Measurements from ENCODE around the gene PPP2R5C. TPM values are rescaled to one million over a fixed set of nuclear protein-coding genes. Genes with fewer than 3 reads are reported as not detected.

The PPP2R5C gene
- total RNA-seq, 4 donors from 2014 or later, result 63.3 to 113 (median 75.9) TPM

GRCh38 chr14:101889898-101890297 lies 128.4 kb downstream of the PPP2R5C start:
- Histone ChIP-seq H3K27me3 (no peaks in the 10 kb centered on the region), H3K27ac (no peak overlapping the region), H3K4me3 (no peak overlapping the region), H3K9me3 (peaks cover 0 to 9% (median 2%) of the 10 kb centered on the region in 4 donors), H3K36me3 (peaks cover 0 to 96% (median 29%) of the 10 kb centered on the region in 3 donors), H3K4me1 (no peaks in the 10 kb centered on the region)
- 61 to 70% methylated on average over 7 of the region's 7 CpGs for WGBS, 2 donors
- no peak for DNase-seq (ENCODE audit: low spot score in 2 of 2)
- no peak for TF ChIP-seq EP300 (IDR thresholded peaks at IDR 0.05)
- TF ChIP-seq POLR2A (IDR thresholded peaks at IDR 0.05), result no peak
- TF ChIP-seq CTCF (IDR thresholded peaks at IDR 0.05), result no peak

- TF ChIP-seq POLR2A (IDR thresholded peaks at IDR 0.05), result no peak
- TF ChIP-seq CTCF (IDR thresholded peaks at IDR 0.05), result no peak
- no peak for TF ChIP-seq EP300 (IDR thresholded peaks at IDR 0.05)
- Histone ChIP-seq H3K4me3 (no peak overlapping the region), H3K27me3 (no peaks in the 10 kb centered on the region), H3K4me1 (no peaks in the 10 kb centered on the region), H3K9me3 (peaks cover 0 to under 1% (median under 1%) of the 10 kb centered on the region in 4 donors), H3K36me3 (peaks cover 0 to 96% (median 22%) of the 10 kb centered on the region in 3 donors), H3K27ac (no peak overlapping the region)
- WGBS, 2 donors, result 91 to 94% methylated on average over 20 of the region's 20 CpGs
- no peak for DNase-seq (ENCODE audit: low spot score in 2 of 2)
These were observed 130.0 kb downstream of the PPP2R5C start for GRCh38 chr14:101891471-101891870.

- no peaks in the 10 kb centered on the region for H3K27me3 ChIP-seq
- TF ChIP-seq CTCF (IDR thresholded peaks at IDR 0.05), result no peak
- TF ChIP-seq EP300 (IDR thresholded peaks at IDR 0.05), result no peak
- no peak for TF ChIP-seq POLR2A (IDR thresholded peaks at IDR 0.05)
- H3K9me3 ChIP-seq, result no peaks in the 10 kb centered on the region
- peaks cover 0 to 96% (median 16%) of the 10 kb centered on the region in 3 donors for H3K36me3 ChIP-seq
- 68 to 87% methylated on average over 3 of the region's 3 CpGs for WGBS, 2 donors
- no peak overlapping the region for H3K27ac ChIP-seq
- DNase-seq (ENCODE audit: low spot score in 2 of 2), result no peak
- no peaks in the 10 kb centered on the region for H3K4me1 ChIP-seq
- H3K4me3 ChIP-seq, result no peak overlapping the region
These were observed 132.2 kb downstream of the PPP2R5C start for GRCh38 chr14:101893759-101894158.

GRCh38 chr14:101894365-101895081 lies 133.0 kb downstream of the PPP2R5C start:
- 78 to 80% methylated on average over 12 of the region's 12 CpGs for WGBS, 2 donors
- no peak overlapping the region for H3K27ac ChIP-seq
- TF ChIP-seq EP300 (IDR thresholded peaks at IDR 0.05) (no peak), POLR2A (IDR thresholded peaks at IDR 0.05) (no peak), CTCF (IDR thresholded peaks at IDR 0.05) (no peak)
- H3K9me3 ChIP-seq, result no peaks in the 10 kb centered on the region
- no peak overlapping the region for H3K4me3 ChIP-seq
- no peaks in the 10 kb centered on the region for H3K4me1 ChIP-seq
- no peaks in the 10 kb centered on the region for H3K27me3 ChIP-seq
- no peak for DNase-seq (ENCODE audit: low spot score in 2 of 2)
- peaks cover 0 to 96% (median 16%) of the 10 kb centered on the region in 3 donors for H3K36me3 ChIP-seq

GRCh38 chr14:101895256-101895655 lies 133.7 kb downstream of the PPP2R5C start:
- WGBS, 2 donors, result 83 to 90% methylated on average over 9 of the region's 9 CpGs
- DNase-seq (ENCODE audit: low spot score in 2 of 2), result no peak
- H3K27ac ChIP-seq, result no peak overlapping the region
- H3K4me3 ChIP-seq, result no peak overlapping the region
- H3K36me3 ChIP-seq, result peaks cover 0 to 96% (median 16%) of the 10 kb centered on the region in 3 donors
- no peaks in the 10 kb centered on the region for H3K4me1 ChIP-seq
- no peaks in the 10 kb centered on the region for H3K27me3 ChIP-seq
- TF ChIP-seq CTCF (IDR thresholded peaks at IDR 0.05), result no peak
- no peak for TF ChIP-seq POLR2A (IDR thresholded peaks at IDR 0.05)
- no peak for TF ChIP-seq EP300 (IDR thresholded peaks at IDR 0.05)
- no peaks in the 10 kb centered on the region for H3K9me3 ChIP-seq

Measured in tibial nerve (tissue), 4 donors.